SH-SY5Y (cell line): ENCODE data around the gene MYH7B.

ENCODE experiments used
- GATA2 ChIP-seq: IDR thresholded peaks from 2 replicates; pipeline ENCODE4 v1.6.1; 2011; ENCODE audit warnings: mild to moderate bottlenecking, low read depth, low read length
- GATA3 ChIP-seq: IDR thresholded peaks from 2 replicates; pipeline ENCODE4 v1.6.1; 2011; ENCODE audit warnings: low read depth, mild to moderate bottlenecking, low read length, moderate library complexity

DNA sequence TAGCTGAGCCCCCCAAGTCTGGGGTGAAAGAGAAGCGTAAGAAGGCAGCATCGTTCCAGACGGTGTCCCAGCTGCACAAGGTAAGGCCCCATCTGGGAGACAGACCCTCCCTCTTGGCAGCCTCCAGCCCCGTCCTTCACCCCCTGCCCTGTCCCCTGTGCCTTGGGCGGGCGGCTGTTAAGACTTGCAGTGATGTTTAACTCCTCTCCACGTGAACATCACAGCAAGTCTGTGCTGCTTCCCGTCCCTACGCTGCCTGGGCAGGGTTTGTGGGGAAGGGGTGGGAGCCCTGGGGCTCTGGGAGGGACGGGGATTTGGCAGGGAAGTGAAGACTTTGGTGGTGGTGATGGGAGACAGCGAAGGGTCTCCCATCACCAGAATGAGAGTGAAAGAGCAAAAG, 34.6 kb downstream of the MYH7B start:
- TF ChIP-seq GATA2 (no peak), GATA3 (no peak)
